Endodermal cell (in vitro differentiated cells): ENCODE measurements around the gene KLHL26. TPM values are rescaled to one million over a fixed set of nuclear protein-coding genes. Genes with fewer than 3 reads are reported as not detected.
A peak's percentile ranks its signal among the peaks of the same experiment; 100 is the strongest.

Experiments
- DNase-seq: peaks from one replicate; pipeline ENCODE4 v3.0.0-alpha.2; 2017
- H3K27ac ChIP-seq: 2 replicates; pipeline ENCODE4 v1.5.1; 2013; ENCODE audit warnings: mild to moderate bottlenecking, low read depth, low read length, moderate library complexity
- H3K27me3 ChIP-seq: 2 replicates; pipeline ENCODE4 v1.6.1; 2013; ENCODE audit warnings: mild to moderate bottlenecking, low read length, moderate library complexity; ENCODE audit not compliant: insufficient read depth, control insufficient read depth, poor library complexity, severe bottlenecking
- H3K36me3 ChIP-seq: 2 replicates; pipeline ENCODE4 v1.7.0; 2013; ENCODE audit warnings: mild to moderate bottlenecking, low read length, moderate library complexity; ENCODE audit not compliant: control insufficient read depth, insufficient read depth
- H3K4me1 ChIP-seq: one replicate; pipeline ENCODE4 v1.7.0; 2013; ENCODE audit warnings: low read length; ENCODE audit not compliant: control insufficient read depth, insufficient read depth
- H3K4me3 ChIP-seq: 2 replicates; pipeline ENCODE4 v1.5.1; 2013; ENCODE audit warnings: mild to moderate bottlenecking, low read length, moderate library complexity
- H3K9ac ChIP-seq: 2 replicates; pipeline ENCODE4 v1.6.1; 2013; ENCODE audit warnings: mild to moderate bottlenecking, low read length, moderate library complexity; ENCODE audit not compliant: poor library complexity, severe bottlenecking; ENCODE audit errors: extremely low read depth
- H3K9me3 ChIP-seq: 2 replicates; pipeline ENCODE4 v1.6.1; 2013; ENCODE audit warnings: mild to moderate bottlenecking, low read length, moderate library complexity; ENCODE audit not compliant: control insufficient read depth
- H3K27ac Mint-ChIP-seq: 2 replicates; pipeline ENCODE4 v1.8.0; 2020; ENCODE audit warnings: mixed read lengths
- H3K27me3 Mint-ChIP-seq: 2 replicates; pipeline ENCODE4 v1.8.0; 2021; ENCODE audit warnings: mild to moderate bottlenecking, mixed read lengths; ENCODE audit not compliant: insufficient read depth
- H3K36me3 Mint-ChIP-seq: 2 replicates; pipeline ENCODE4 v1.8.0; 2020; ENCODE audit warnings: low read depth, mixed read lengths
- H3K4me1 Mint-ChIP-seq: 2 replicates; pipeline ENCODE4 v1.8.0; 2020; ENCODE audit warnings: mixed read lengths
- H3K4me3 Mint-ChIP-seq: 2 replicates; pipeline ENCODE4 v1.8.0; 2020; ENCODE audit warnings: mild to moderate bottlenecking, moderate library complexity, mixed read lengths
- H3K9me3 Mint-ChIP-seq: 2 replicates; pipeline ENCODE4 v1.8.0; 2020; ENCODE audit warnings: mild to moderate bottlenecking, mixed read lengths
- CTCF ChIP-seq: fragments of 200-600 bp; sonication (generic); conservative IDR thresholded peaks from 2 replicates; pipeline ENCODE4 v1.5.0; 2021; ENCODE audit warnings: antibody characterized with exemption, mild to moderate bottlenecking
- WGBS, 2 experiments: methylation state at CpG; one replicate each; pipeline versions ENCODE4 v1.1.5 to v1.1.7; 2013; ENCODE audit warnings: missing lambda C conversion rate in 2 of 2, mixed read lengths in 1 of 2; ENCODE audit not compliant: insufficient coverage in 1 of 2, insufficient read length in 1 of 2; 5-methylcytosine and 5-hydroxymethylcytosine counted together
- total RNA-seq, 2 donors: library from RNA; stranded (reverse); fragmentation: NEBNext Ultra II Directional in 1 of 2; extraction: Animal tissue kit (Norgen Biotek cat#: 25700) in 1 of 2; gene quantifications; 2 replicates in 1 of 2; 3 replicates in 1 of 2; pipeline ENCODE4 v1.2.1, GENCODE V29; 2021

The KLHL26 gene
- total RNA-seq, 2 donors from 2014 or later: 9.4 to 11.2 TPM

- TF ChIP-seq CTCF: no peak
- Mint-ChIP-seq H3K27me3 (no peaks in the 10 kb centered on the region), H3K27ac (peak overlapping the region; percentile 44), H3K4me1 (no peaks in the 10 kb centered on the region), H3K36me3 (peaks cover 5% of the 10 kb centered on the region), H3K9me3 (no peaks in the 10 kb centered on the region), H3K4me3 (no peak overlapping the region)
- Histone ChIP-seq H3K27ac (no peak overlapping the region), H3K9me3 (no peaks in the 10 kb centered on the region), H3K4me1 (no peaks in the 10 kb centered on the region), H3K9ac (no peak overlapping the region), H3K27me3 (no peaks in the 10 kb centered on the region), H3K36me3 (no peaks in the 10 kb centered on the region), H3K4me3 (no peak overlapping the region)
- WGBS, 2 experiments: 95 to 100% methylated on average over 2 to 10 of the region's 11 CpGs
- DNase-seq: no peak
Observed at GRCh38 chr19:18710186-18710585, 73.4 kb downstream of the KLHL26 start.

- Histone ChIP-seq H3K27me3 (no peaks in the 10 kb centered on the region), H3K9ac (no peak overlapping the region), H3K36me3 (no peaks in the 10 kb centered on the region), H3K4me1 (no peaks in the 10 kb centered on the region), H3K9me3 (no peaks in the 10 kb centered on the region), H3K27ac (no peak overlapping the region), H3K4me3 (no peak overlapping the region)
- H3K36me3 Mint-ChIP-seq: peaks cover 5% of the 10 kb centered on the region
- 94 to 96% methylated on average over 18 to 28 of the region's 28 CpGs for WGBS, 2 experiments
- H3K27ac Mint-ChIP-seq: no peak overlapping the region
- no peaks in the 10 kb centered on the region for H3K27me3 Mint-ChIP-seq
- no peak for DNase-seq
- H3K9me3 Mint-ChIP-seq: no peaks in the 10 kb centered on the region
- TF ChIP-seq CTCF: no peak
- H3K4me1 Mint-ChIP-seq: no peaks in the 10 kb centered on the region
- H3K4me3 Mint-ChIP-seq: no peak overlapping the region
Observed at GRCh38 chr19:18710996-18711751, 74.3 kb downstream of the KLHL26 start.

GRCh38 chr19:18711893-18712292 is 75.1 kb downstream of the KLHL26 start:
- Histone ChIP-seq H3K9me3 (no peaks in the 10 kb centered on the region), H3K36me3 (no peaks in the 10 kb centered on the region), H3K4me3 (no peak overlapping the region), H3K4me1 (no peaks in the 10 kb centered on the region), H3K27me3 (no peaks in the 10 kb centered on the region), H3K27ac (no peak overlapping the region), H3K9ac (no peak overlapping the region)
- Mint-ChIP-seq H3K4me3 (no peak overlapping the region), H3K4me1 (no peaks in the 10 kb centered on the region), H3K27me3 (no peaks in the 10 kb centered on the region), H3K9me3 (no peaks in the 10 kb centered on the region), H3K36me3 (peaks cover 5% of the 10 kb centered on the region), H3K27ac (no peak overlapping the region)
- 89 to 94% methylated on average over 3 of the region's 3 CpGs for WGBS, 2 experiments
- no peak for TF ChIP-seq CTCF
- no peak for DNase-seq
